Measurements from ENCODE around the gene CPOX.
"Not testable (repeated sequence)": the region's sequence is repeated elsewhere in the genome, so short reads cannot be mapped to it uniquely, and the experiment has no call there.

The CPOX gene

DNA sequence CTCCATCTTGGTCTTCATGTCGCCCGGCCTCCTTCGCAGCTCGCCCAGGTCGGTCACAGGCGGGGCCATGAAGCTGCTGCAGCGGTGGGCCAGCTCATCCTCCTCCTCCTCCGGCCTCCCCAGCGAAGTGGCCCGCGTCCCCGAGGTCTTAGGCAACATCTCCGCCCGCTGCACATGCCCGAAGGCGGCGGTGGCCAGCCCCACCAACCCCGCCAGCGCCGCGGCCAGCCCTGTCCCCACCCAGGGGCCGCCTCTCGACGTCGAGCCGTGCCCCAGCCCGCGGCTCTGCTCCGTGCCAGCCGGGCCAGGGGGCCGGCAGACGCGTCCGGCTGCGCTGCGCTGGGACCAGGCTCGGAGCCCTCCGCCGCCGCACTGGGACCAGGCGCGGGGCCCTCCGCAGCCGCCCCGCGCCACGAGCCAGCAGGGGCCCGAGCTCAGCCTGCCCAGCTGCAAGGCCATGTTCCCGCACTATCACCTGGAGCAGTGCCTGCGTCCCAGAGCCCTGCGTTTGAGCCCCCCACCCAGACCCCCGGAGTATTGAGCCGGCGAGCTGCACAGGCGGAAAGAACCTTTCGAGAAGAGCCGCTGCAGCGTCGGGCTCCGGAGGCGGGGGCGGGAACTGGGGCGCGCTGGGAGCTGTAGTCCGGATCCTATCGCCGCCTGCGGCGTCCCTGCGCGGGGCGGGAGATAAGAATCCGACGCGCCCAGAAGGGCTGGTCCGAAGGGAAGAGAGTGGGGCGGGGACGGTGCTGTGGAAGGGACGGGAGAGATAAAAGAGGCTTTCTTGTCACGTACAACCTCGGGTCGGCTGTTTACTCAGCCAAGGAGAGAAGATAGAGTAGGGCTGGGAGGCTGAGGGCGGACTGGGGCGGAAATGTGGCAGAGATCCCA is at the start of gene CPOX:
Gene CPOX, minus strand, starts transcription at position 566 of the 891 bp plus-strand sequence. Its CDS starts 107 bp downstream, at position 459.
- peak; percentile 48 for DNase-seq (ENCODE audit: low read depth)
- TF ChIP-seq, protein P1, sequence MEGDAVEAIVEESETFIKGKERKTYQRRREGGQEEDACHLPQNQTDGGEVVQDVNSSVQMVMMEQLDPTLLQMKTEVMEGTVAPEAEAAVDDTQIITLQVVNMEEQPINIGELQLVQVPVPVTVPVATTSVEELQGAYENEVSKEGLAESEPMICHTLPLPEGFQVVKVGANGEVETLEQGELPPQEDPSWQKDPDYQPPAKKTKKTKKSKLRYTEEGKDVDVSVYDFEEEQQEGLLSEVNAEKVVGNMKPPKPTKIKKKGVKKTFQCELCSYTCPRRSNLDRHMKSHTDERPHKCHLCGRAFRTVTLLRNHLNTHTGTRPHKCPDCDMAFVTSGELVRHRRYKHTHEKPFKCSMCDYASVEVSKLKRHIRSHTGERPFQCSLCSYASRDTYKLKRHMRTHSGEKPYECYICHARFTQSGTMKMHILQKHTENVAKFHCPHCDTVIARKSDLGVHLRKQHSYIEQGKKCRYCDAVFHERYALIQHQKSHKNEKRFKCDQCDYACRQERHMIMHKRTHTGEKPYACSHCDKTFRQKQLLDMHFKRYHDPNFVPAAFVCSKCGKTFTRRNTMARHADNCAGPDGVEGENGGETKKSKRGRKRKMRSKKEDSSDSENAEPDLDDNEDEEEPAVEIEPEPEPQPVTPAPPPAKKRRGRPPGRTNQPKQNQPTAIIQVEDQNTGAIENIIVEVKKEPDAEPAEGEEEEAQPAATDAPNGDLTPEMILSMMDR (conservative IDR thresholded peaks at IDR 0.05; ENCODE audit: low read depth, low read length), result no peak
- H3K4me3 ChIP-seq (ENCODE audit: low read length), result peak within 1 kb of the TSS; percentile 79

DNA sequence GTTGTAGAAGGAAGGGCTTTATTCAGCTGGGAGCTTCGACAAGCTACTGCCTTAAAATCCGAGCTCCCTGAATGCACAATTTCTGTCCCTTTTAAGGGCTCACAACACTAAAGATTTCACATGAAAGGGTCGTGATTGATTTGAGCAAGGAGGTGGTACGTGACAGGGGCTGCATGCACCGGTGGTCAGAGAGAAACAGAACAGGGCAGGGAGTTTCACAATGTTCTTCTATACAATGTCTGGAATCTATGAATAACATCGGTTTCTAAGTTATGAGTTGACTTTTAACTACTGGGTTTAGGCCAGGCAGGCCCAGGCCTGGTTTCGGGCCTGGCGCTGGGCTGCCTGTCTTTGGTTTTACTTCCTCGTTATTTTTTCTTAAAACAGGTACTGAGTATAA is 49.4 kb upstream of the CPOX start:
- not testable (repeated sequence) for DNase-seq (ENCODE audit: low read depth); H3K4me3 ChIP-seq (ENCODE audit: low read length)

DNA sequence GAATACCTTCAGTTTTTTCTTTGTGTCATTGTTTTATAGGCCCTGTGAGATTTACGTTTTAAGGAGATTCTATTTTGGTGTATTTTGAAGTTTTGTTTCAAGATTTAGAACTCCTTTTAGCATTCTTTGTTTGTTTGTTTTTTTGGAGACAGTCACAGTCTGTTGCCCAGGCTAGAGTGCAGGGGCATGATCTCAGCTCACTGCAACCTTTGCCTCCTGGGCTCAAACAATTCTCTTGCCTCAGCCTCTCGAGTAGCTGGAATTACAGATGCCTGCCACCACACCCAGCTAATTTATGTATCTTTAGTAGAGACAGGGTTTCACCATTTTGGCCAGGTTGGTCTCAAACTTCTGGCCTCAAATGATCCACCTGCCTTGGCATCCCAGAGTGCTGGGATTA is 48.3 kb upstream of the CPOX start:
- DNase-seq (ENCODE audit: low read depth); H3K4me3 ChIP-seq (ENCODE audit: low read length): not testable (repeated sequence)

DNA sequence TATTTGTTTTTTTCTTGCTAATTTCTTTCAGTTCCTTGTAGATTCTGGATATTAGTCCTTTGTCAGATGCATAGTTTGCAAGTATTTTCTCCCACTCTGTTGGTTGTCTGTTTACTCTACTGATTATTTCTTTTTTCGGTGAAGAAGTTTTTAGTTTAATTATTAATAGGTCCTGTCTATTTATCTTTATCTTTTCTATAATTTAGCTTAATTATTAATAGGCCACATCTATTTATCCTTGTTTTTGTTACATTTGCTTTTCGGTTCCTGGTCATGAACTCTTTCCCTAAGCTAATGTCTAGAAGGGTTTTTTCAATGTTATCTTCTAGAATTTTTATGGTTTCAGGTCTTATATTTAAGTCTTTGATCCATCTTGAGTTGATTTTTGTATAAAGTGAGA is 45.1 kb upstream of the CPOX start:
- not testable (repeated sequence) for H3K4me3 ChIP-seq (ENCODE audit: low read length); DNase-seq (ENCODE audit: low read depth)

DNA sequence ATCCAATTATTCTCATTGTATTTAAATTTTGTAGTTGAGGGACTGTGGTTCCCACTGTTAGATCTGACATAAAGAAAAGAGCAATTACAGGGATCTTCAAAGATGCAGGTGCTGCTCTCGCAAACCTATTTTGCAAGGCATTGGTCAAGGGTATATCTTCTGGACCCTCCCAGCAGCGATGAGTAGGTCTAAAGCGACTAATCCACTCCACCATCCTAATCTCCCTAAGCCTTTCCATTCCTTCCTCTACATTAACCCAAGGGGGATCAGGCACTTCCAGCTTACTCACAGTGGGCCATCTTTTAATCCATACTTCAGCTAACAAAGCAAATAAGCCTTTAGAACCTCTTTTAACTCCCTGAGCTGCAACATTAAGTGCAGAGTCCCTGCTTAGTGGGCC is 37.0 kb upstream of the CPOX start:
- TF ChIP-seq, protein P1 (conservative IDR thresholded peaks at IDR 0.05; ENCODE audit: low read depth, low read length), result no peak
- no peak for DNase-seq (ENCODE audit: low read depth)
- no peak overlapping the region for H3K4me3 ChIP-seq (ENCODE audit: low read length)

DNA sequence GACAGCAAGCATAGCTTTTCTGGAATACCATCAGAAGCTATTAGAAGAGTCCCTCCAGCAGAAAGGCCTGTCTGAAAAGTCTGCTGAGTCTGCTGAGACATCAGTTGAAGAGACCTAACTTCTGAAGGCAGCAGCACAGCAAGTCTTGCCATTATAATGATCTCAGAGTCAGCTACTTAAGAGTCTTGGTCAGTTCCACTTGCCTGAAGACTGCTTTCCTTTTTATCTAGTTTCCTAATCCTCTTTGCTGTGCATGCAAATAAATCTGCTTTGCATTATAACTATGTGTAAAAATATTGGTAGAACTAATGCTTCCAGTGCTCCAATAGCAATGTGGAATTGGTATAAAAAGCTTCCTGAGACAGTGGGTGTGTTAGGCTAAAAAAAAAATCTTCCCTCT is 34.9 kb upstream of the CPOX start:
- no peak for DNase-seq (ENCODE audit: low read depth)
- TF ChIP-seq, protein P1 (conservative IDR thresholded peaks at IDR 0.05; ENCODE audit: low read depth, low read length), result no peak
- H3K4me3 ChIP-seq (ENCODE audit: low read length), result no peak overlapping the region

DNA sequence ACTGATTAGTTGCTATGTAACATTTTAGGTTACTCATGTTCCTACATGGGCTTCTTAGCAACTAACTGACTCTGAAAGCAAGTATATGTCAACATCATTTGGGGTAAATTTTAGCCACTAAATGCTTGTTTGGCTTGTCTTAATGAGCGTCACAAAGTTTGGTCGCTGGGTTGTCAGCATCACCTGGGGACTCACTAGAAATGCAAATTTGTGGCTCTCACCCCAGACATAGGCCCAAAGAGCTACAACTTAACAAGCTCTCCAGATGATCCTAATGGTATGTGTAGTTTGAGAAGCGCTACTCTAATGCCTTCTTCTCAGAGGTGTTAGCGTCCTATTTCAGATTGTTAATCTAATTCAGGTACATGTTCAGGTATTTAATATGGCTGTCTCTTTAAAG is 32.7 kb upstream of the CPOX start:
- no peak for DNase-seq (ENCODE audit: low read depth)
- no peak overlapping the region for H3K4me3 ChIP-seq (ENCODE audit: low read length)
- TF ChIP-seq, protein P1 (conservative IDR thresholded peaks at IDR 0.05; ENCODE audit: low read depth, low read length), result no peak

DNA sequence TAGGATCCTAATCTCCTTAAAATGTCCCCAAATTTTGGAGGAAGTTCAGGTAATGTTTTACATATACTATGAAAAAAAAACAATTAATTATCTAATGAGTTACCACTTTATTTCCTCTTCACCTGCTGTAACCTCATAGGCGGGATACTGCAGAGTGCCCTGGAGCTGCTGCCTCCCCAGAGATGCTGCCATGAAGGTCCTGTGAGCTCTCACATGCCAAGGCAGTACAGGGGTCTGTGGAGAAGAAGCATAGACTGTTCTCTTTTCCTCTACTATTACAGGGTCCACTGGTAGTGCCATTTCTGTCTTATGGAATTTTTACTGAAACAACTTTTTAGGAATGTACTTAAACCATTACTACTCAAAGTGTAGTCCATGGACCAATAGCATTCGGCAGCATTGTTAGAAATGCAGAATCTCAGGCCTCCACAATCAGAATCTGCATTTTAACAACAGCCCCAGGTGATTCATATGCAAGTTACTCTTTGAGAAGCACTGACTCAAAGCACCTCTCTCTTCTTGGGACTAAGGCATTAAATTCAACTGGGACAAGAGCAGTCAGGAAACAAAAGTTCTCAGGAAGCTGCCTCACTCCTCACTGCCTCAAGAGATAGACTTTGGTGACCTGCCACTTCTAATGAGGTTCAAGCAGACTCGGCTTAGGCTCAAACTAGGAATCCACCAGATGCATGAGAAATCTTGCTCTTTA is 30.3 kb upstream of the CPOX start:
- TF ChIP-seq, protein P1 (conservative IDR thresholded peaks at IDR 0.05; ENCODE audit: low read depth, low read length), result no peak
- H3K4me3 ChIP-seq (ENCODE audit: low read length), result no peak overlapping the region
- DNase-seq (ENCODE audit: low read depth), result no peak
